HepG2 (cell line): ENCODE measurements around the gene RPS6KC1. TPM values are rescaled to one million over a fixed set of nuclear protein-coding genes. Genes with fewer than 3 reads are reported as not detected.

Experiments used
- ARNT2 ChIP-seq: sonication (generic); formaldehyde crosslinking; IDR thresholded peaks from 2 replicates; pipeline ENCODE4 v1.8.0; 2022; ENCODE audit warnings: mild to moderate bottlenecking, low read depth, missing genetic modification reagents, moderate library complexity
- ASH2L ChIP-seq: fragments of 300-600, 200-600 bp; sonication (generic); IDR thresholded peaks from 2 replicates; pipeline ENCODE4 v1.7.0; 2017; ENCODE audit warnings: low read depth, mild to moderate bottlenecking, moderate library complexity, mixed read lengths, low read length; ENCODE audit not compliant: insufficient read length
- BCL6 ChIP-seq: IDR thresholded peaks from 2 replicates; pipeline ENCODE4 v1.6.1; 2016; ENCODE audit warnings: missing genetic modification reagents, missing compliant biosample characterization
- CEBPG ChIP-seq: IDR thresholded peaks from 2 replicates; pipeline ENCODE4 v1.6.1; 2016
- EP300 ChIP-seq, 3 experiments: sonication (generic) in 1 of 3; formaldehyde crosslinking in 1 of 3; IDR thresholded peaks; 2 replicates each; pipeline versions ENCODE4 v1.5.1 to v1.6.1; 2011 to 2020; ENCODE audit warnings: low read depth in 2 of 3, low read length in 2 of 3, borderline replicate concordance in 1 of 3, improper control_type of control experiment in 1 of 3, mild to moderate bottlenecking in 1 of 3, missing genetic modification reagents in 1 of 3, moderate library complexity in 1 of 3
- FOXO4 ChIP-seq: sonication (generic); formaldehyde crosslinking; conservative IDR thresholded peaks from 2 replicates; pipeline ENCODE4 v1.8.1; 2023; ENCODE audit warnings: missing genetic modification reagents
- GABPB1 ChIP-seq: IDR thresholded peaks from 2 replicates; pipeline ENCODE4 v1.6.1; 2016; ENCODE audit warnings: mild to moderate bottlenecking, missing genetic modification reagents, moderate library complexity, missing compliant biosample characterization
- HMG20A ChIP-seq: IDR thresholded peaks from 2 replicates; pipeline ENCODE4 v1.6.1; 2016; ENCODE audit warnings: borderline replicate concordance
- HNRNPLL ChIP-seq: fragments of 200-400 bp; formaldehyde crosslinking; IDR thresholded peaks from 2 replicates; pipeline ENCODE4 v1.6.1; 2017; ENCODE audit warnings: mild to moderate bottlenecking, low read depth, low read length; ENCODE audit not compliant: poor library complexity, severe bottlenecking
- HOMEZ ChIP-seq: IDR thresholded peaks from 2 replicates; pipeline ENCODE4 v1.6.1; 2016; ENCODE audit warnings: low read depth
- MIXL1 ChIP-seq: IDR thresholded peaks from 2 replicates; pipeline ENCODE4 v1.6.1; 2016
- PHF21A ChIP-seq: sonication (generic); formaldehyde crosslinking; IDR thresholded peaks from 2 replicates; pipeline ENCODE4 v1.5.0; 2020; ENCODE audit warnings: mild to moderate bottlenecking, missing genetic modification reagents
- RFXAP ChIP-seq: sonication (generic); formaldehyde crosslinking; IDR thresholded peaks from 2 replicates; pipeline ENCODE4 v1.4.0; 2020; ENCODE audit warnings: missing genetic modification reagents, borderline replicate concordance
- SAP130 ChIP-seq: IDR thresholded peaks from 2 replicates; pipeline ENCODE4 v1.6.1; 2016; ENCODE audit warnings: low read depth
- STAT5B ChIP-seq: sonication (generic); formaldehyde crosslinking; IDR thresholded peaks from 2 replicates; pipeline ENCODE4 v1.4.0; 2020; ENCODE audit warnings: missing genetic modification reagents
- XBP1 ChIP-seq: sonication (generic); formaldehyde crosslinking; IDR thresholded peaks from 2 replicates; pipeline ENCODE4 v1.5.0; 2020; ENCODE audit warnings: missing genetic modification reagents
- ZBTB20 ChIP-seq: sonication (generic); formaldehyde crosslinking; IDR thresholded peaks from 2 replicates; pipeline ENCODE4 v1.8.1; 2023; ENCODE audit warnings: missing genetic modification reagents, low read depth, mild to moderate bottlenecking, borderline replicate concordance
- ZNF10 ChIP-seq: sonication (generic); formaldehyde crosslinking; IDR thresholded peaks from 2 replicates; pipeline ENCODE4 v1.4.0; 2020; ENCODE audit warnings: mild to moderate bottlenecking, low read depth, missing genetic modification reagents, borderline replicate concordance
- ZNF225 ChIP-seq: sonication (generic); formaldehyde crosslinking; IDR thresholded peaks from 2 replicates; pipeline ENCODE4 v1.4.0; 2020; ENCODE audit warnings: mild to moderate bottlenecking, missing genetic modification reagents
- ZNF891 ChIP-seq: sonication (generic); formaldehyde crosslinking; IDR thresholded peaks from 2 replicates; pipeline ENCODE4 v1.5.0; 2020; ENCODE audit warnings: mild to moderate bottlenecking, missing genetic modification reagents
- polyA plus RNA-seq, 8 experiments: library from polyadenylated mRNA; depleted of rRNA in 3 of 8; stranded (reverse) in 7 of 8; unstranded in 1 of 8; fragments of >200 nt; fragmentation: Illumina TruSeq in 4 of 8; extraction: Trizol in 4 of 8; gene quantifications; 2 replicates each; pipeline versions ENCODE4 v1.2.1 to v1.2.3, GENCODE V29; 2011 to 2016; ENCODE audit warnings: low read depth in 4 of 8, missing spikeins in 1 of 8, mixed read lengths in 1 of 8; ENCODE audit not compliant: insufficient read depth in 1 of 8
- total RNA-seq, 5 experiments: library from RNA; depleted of rRNA; stranded (reverse); fragments of >200 nt; fragmentation: Illumina TruSeq; extraction: Trizol; gene quantifications; 2 replicates each; pipeline ENCODE4 v1.2.3, GENCODE V29; 2016; ENCODE audit warnings: low read depth in 1 of 5
- TF ChIP-seq, protein P1 (sequence below): sonication (generic); formaldehyde crosslinking; IDR thresholded peaks from 2 replicates; pipeline ENCODE4 v1.5.1; 2020; ENCODE audit warnings: mild to moderate bottlenecking, missing genetic modification reagents, borderline replicate concordance
- TF ChIP-seq, protein P2 (sequence below), 2 experiments: sonication (generic) in 1 of 2; formaldehyde crosslinking in 1 of 2; IDR thresholded peaks; 2 replicates each; pipeline versions ENCODE4 v1.4.0 to v1.6.1; 2016 to 2020; ENCODE audit warnings: borderline replicate concordance in 1 of 2, low read depth in 1 of 2, mild to moderate bottlenecking in 1 of 2, missing genetic modification reagents in 1 of 2

Gene RPS6KC1
- total and polyA plus RNA-seq, 2 of the 13 experiments (the other 11 are each of a cell fraction or from before 2014, with no cell fraction given), result 11.0 to 25.2 TPM

DNA sequence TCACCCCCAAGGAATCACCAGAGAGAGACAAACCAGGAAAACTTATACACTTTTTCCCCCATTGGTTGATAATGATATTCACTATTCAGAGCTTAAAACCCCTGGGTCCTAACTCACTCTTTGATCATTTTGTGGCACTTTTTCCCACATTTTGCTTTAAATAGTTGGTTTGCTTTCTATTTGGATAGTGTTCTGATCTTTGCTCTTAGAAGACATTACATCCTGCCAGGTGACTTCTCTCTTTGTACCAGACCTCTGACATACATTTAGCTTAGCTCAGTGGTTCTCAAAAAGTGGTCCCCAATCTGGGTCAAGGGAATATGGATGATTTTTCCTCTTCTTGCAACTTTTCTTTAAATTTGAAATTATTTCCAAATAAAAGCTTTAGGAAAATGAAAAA is 228.4 kb downstream of the RPS6KC1 start (continued):
- TF ChIP-seq ZBTB20 (CRISPR knock-in tag) (0 out of 2 replicates have a peak, but pooled peaks have one; percentile 44), HMG20A (peak; percentile 63; the same call in 1 of the 2 replicates), BCL6 (CRISPR knock-in tag) (0 out of 2 replicates have a peak, but pooled peaks have one; percentile 13), HOMEZ (peak; percentile 90; the same call in 1 of the 2 replicates), SAP130 (peak; percentile 43), ZNF225 (CRISPR knock-in tag) (no peak), XBP1 (CRISPR knock-in tag) (no peak), MIXL1 (peak; percentile 63; the same call in 1 of the 2 replicates), CEBPG (CRISPR knock-in tag) (no peak), ZNF10 (CRISPR knock-in tag) (no peak), HNRNPLL (no peak), ARNT2 (CRISPR knock-in tag) (no peak), PHF21A (CRISPR knock-in tag) (no peak), RFXAP (CRISPR knock-in tag) (no peak), GABPB1 (CRISPR knock-in tag) (no peak), STAT5B (CRISPR knock-in tag) (no peak), FOXO4 (CRISPR knock-in tag) (no peak), EP300 (IDR thresholded peaks at IDR 0.05; ENCODE audit: low read depth in 2 of 2, low read length in 2 of 2) (peak in 1 of 2 experiments; percentile 72; a peak in 2 of 4 replicates), EP300 (CRISPR knock-in tag; IDR thresholded peaks at IDR 0.05; ENCODE audit: borderline replicate concordance) (no peak), ASH2L (peak; percentile 24), ZNF891 (CRISPR knock-in tag) (no peak)
- TF ChIP-seq, protein P1, sequence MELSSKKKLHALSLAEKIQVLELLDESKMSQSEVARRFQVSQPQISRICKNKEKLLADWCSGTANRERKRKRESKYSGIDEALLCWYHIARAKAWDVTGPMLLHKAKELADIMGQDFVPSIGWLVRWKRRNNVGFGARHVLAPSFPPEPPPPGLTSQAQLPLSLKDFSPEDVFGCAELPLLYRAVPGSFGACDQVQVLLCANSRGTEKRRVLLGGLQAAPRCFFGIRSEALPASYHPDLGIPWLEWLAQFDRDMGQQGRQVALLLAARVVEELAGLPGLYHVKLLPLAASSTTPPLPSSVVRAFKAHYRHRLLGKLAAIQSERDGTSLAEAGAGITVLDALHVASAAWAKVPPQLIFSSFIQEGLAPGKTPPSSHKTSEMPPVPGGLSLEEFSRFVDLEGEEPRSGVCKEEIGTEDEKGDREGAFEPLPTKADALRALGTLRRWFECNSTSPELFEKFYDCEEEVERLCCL (CRISPR knock-in tag), result no peak
- TF ChIP-seq, protein P2, sequence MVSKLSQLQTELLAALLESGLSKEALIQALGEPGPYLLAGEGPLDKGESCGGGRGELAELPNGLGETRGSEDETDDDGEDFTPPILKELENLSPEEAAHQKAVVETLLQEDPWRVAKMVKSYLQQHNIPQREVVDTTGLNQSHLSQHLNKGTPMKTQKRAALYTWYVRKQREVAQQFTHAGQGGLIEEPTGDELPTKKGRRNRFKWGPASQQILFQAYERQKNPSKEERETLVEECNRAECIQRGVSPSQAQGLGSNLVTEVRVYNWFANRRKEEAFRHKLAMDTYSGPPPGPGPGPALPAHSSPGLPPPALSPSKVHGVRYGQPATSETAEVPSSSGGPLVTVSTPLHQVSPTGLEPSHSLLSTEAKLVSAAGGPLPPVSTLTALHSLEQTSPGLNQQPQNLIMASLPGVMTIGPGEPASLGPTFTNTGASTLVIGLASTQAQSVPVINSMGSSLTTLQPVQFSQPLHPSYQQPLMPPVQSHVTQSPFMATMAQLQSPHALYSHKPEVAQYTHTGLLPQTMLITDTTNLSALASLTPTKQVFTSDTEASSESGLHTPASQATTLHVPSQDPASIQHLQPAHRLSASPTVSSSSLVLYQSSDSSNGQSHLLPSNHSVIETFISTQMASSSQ (IDR thresholded peaks at IDR 0.05; ENCODE audit: low read depth), result no peak
- TF ChIP-seq, protein P2 (CRISPR knock-in tag; IDR thresholded peaks at IDR 0.05; ENCODE audit: borderline replicate concordance), result no peak
